Measurements from ENCODE around the gene ZBTB12.

- TF ChIP-seq POLR2A (IDR thresholded peaks at IDR 0.05; ENCODE audit: low read length): no peak
- no peak for TF ChIP-seq GATA1 (IDR thresholded peaks at IDR 0.05; ENCODE audit: low read depth, low read length)
Measured at GRCh38 chr6:31869343-31869742, 32.5 kb downstream of the ZBTB12 start.
